ENCODE results near the gene FBXW10.
"Not testable (repeated sequence)": the region's sequence is repeated elsewhere in the genome, so short reads cannot be mapped to it uniquely, and the experiment has no call there.

- not testable (repeated sequence) for TF ChIP-seq POLR2A, CTCF (IDR thresholded peaks at IDR 0.05)
These were observed 2.6 kb upstream of the FBXW10 start for GRCh38 chr17:18741228-18741627.
